GM13977 (cell line): ENCODE measurements around the gene TPD52L1.

Experiments used
- DNase-seq: peaks from one replicate; pipeline ENCODE4 v3.0.0; 2012; ENCODE audit warnings: low spot score
- CTCF ChIP-seq: IDR thresholded peaks from 2 replicates; pipeline ENCODE4 v1.5.1; 2012; ENCODE audit warnings: mild to moderate bottlenecking, control low read depth; ENCODE audit not compliant: insufficient read depth; ENCODE audit errors: extremely low read depth, missing control alignments
- in situ Hi-C: fragments of 300-500 bp; cut with MboI; formaldehyde crosslinking; loops from one replicate; pipeline ENCODE4 v1.12.0; 2022; ENCODE audit warnings: low sequenced_read_pairs, low pct_unique_long_range_greater_than_20kb, mixed read lengths, inconsistent platforms; ENCODE audit not compliant: unreplicated experiment

TPD52L1 gene

GRCh38 chr6:125200941-125201340 lies 47.4 kb downstream of the TPD52L1 start:
- in situ Hi-C loops: no loop called here
- no peak for TF ChIP-seq CTCF
- no peak for DNase-seq

- DNase-seq: no peak
- in situ Hi-C loops: no loop called here
- TF ChIP-seq CTCF: no peak
Observed at GRCh38 chr6:125201961-125202729, 48.6 kb downstream of the TPD52L1 start.

GRCh38 chr6:125203395-125203794 lies 49.8 kb downstream of the TPD52L1 start:
- no peak for DNase-seq
- in situ Hi-C loops: no loop called here
- no peak for TF ChIP-seq CTCF

DNA sequence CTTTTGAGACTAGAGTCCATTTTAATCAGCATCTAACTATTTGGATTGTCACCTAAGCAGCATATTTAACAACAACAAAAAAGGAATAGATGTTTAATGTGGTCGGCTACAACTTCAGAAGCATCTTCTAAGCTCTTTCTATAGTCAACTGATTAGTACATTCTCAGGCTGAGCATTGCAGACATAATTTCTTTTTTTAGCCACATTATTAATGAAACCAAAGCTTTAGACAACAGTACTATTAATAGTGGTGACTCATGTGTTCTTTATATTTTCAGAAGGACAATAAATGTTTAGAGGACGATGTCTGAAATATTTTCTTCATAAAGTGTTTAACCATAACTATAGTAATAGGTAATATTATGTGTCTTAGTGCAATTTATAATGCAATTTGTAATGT lies 52.4 kb downstream of the TPD52L1 start:
- in situ Hi-C loops: no loop called here
- no peak for TF ChIP-seq CTCF

DNA sequence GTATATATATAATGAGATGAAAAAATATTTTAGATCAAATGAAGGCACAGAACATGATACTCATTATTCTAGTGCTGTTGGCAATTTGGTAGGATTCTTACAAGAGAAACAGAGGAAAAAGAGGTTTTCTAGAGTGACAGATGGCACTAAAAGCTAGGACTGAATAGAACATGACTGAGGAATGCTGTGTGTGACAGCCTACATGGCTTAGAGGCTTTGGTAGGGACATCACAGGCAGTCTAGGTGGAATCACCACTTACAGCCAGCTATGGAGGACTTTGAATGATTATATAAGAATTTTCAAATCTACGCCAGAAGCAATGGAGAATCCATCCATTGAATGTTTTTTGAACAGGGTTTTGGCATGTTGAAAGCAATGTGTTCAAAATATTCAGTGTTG lies 52.8 kb downstream of the TPD52L1 start:
- TF ChIP-seq CTCF: no peak
- in situ Hi-C loops: no loop called here
- DNase-seq: no peak

More for the DNA sequence above, 52.4 kb downstream of the TPD52L1 start:
- no peak for DNase-seq

- no peak for TF ChIP-seq CTCF
- in situ Hi-C loops: no loop called here
- DNase-seq: no peak
Observed at GRCh38 chr6:125207956-125208355, 54.4 kb downstream of the TPD52L1 start.
